HG02885 (cell line): ENCODE measurements around the gene XIRP1.

Experiments used
- ATAC-seq: cut with Tn5 transposase; IDR thresholded peaks from one replicate; pipeline ENCODE4 v1.9.1; 2021; ENCODE audit warnings: mild to moderate bottlenecking; ENCODE audit not compliant: unreplicated experiment, poor library complexity

Gene XIRP1

GRCh38 chr3:39134305-39134704 lies 58.1 kb downstream of the XIRP1 start:
- ATAC-seq = no peak

- no peak for ATAC-seq
These were observed 58.6 kb downstream of the XIRP1 start for GRCh38 chr3:39133822-39134221.
